ENCODE results near the gene MKLN1.

- TF ChIP-seq POLR2A (IDR thresholded peaks at IDR 0.05; ENCODE audit: low read depth, low read length) (no peak), POLR2AphosphoS5 (IDR thresholded peaks at IDR 0.05; ENCODE audit: low read depth, low read length) (no peak), TAF1 (IDR thresholded peaks at IDR 0.05; ENCODE audit: borderline replicate concordance, low read depth, low read length) (no peak)
Measured at GRCh38 chr7:131522325-131522930, 194.8 kb downstream of the MKLN1 start.

Measured in GM12892 (cell line).